ENCODE measurements around the gene D2HGDH. TPM values are rescaled to one million over a fixed set of nuclear protein-coding genes. Genes with fewer than 3 reads are reported as not detected.

D2HGDH gene
- total RNA-seq, 1 experiment from 2014 or later = 46.3 TPM

- no peaks in the 10 kb centered on the region for H3K9me3 ChIP-seq (ENCODE audit: control insufficient read depth in 1 of 2, insufficient read depth in 1 of 2, low read depth in 1 of 2, low read length in 2 of 2)
- no peak overlapping the region for H3K27ac ChIP-seq (ENCODE audit: low read depth, low read length)
- DNase-seq (ENCODE audit: low read depth, low spot score) (no peak), ATAC-seq (no peak)
- ChIA-PET CTCF (no interaction called here), POLR2A (no interaction called here), RAD21 (ENCODE audit: low non-redundant PET in 1 of 2, low total read pairs in 2 of 2, uncharacterized antibody in 2 of 2, unreplicated experiment in 2 of 2) (no interaction called here)
- H3K36me3 ChIP-seq (ENCODE audit: control insufficient read depth in 1 of 2, insufficient read depth in 2 of 2, low read length in 2 of 2) = peaks cover 5 to 15% of the 10 kb centered on the region in 2 experiments; a peak in 2 of 4 replicates
- no peaks in the 10 kb centered on the region for H4K20me1 ChIP-seq (ENCODE audit: insufficient read depth)
- no peak overlapping the region for H3K9ac ChIP-seq (ENCODE audit: low read length)
- H3K79me2 ChIP-seq (ENCODE audit: insufficient read depth, low read length) = no peaks in the 10 kb centered on the region; the same call in 1 of the 2 replicates
- TF ChIP-seq REST (IDR thresholded peaks at IDR 0.05; ENCODE audit: low read depth) (no peak), CTCF (IDR thresholded peaks at IDR 0.05 in 2 of 3, conservative IDR thresholded peaks at IDR 0.05 in 1 of 3; ENCODE audit: borderline replicate concordance in 1 of 3, insufficient read depth in 1 of 3, low read depth in 2 of 3, low read length in 2 of 3) (no peak), CEBPB (IDR thresholded peaks at IDR 0.05; ENCODE audit: low read depth) (no peak), ELF1 (IDR thresholded peaks at IDR 0.05; ENCODE audit: borderline replicate concordance, low read depth) (no peak), EGR1 (IDR thresholded peaks at IDR 0.05; ENCODE audit: low read depth) (no peak), SRF (IDR thresholded peaks at IDR 0.05; ENCODE audit: low read depth) (no peak), ZBTB33 (IDR thresholded peaks at IDR 0.05; ENCODE audit: extremely low read depth, insufficient replicate concordance, low read length) (no peak), JUND (IDR thresholded peaks at IDR 0.05) (no peak), YY1 (IDR thresholded peaks at IDR 0.05; ENCODE audit: extremely low read depth, insufficient replicate concordance, low read depth, low read length) (no peak), ZNF274 (IDR thresholded peaks at IDR 0.05; ENCODE audit: low read depth, low read length) (no peak), CBX3 (IDR thresholded peaks at IDR 0.05; ENCODE audit: low read depth) (no peak), SIN3A (IDR thresholded peaks at IDR 0.05; ENCODE audit: low read depth) (no peak), ZFX (IDR thresholded peaks at IDR 0.05) (no peak), POLR2A (IDR thresholded peaks at IDR 0.05; ENCODE audit: borderline replicate concordance, extremely low read depth, insufficient read depth, insufficient read length) (no peak), FOSL1 (IDR thresholded peaks at IDR 0.05; ENCODE audit: low read depth) (no peak), ATF3 (IDR thresholded peaks at IDR 0.05) (no peak), EZH2 (IDR thresholded peaks at IDR 0.05) (no peak), SP1 (IDR thresholded peaks at IDR 0.05; ENCODE audit: low read depth) (no peak), POLR2AphosphoS5 (IDR thresholded peaks at IDR 0.05; ENCODE audit: low read depth, low read length) (no peak)
- no peak overlapping the region for H3K4me2 ChIP-seq (ENCODE audit: low read length)
- no peaks in the 10 kb centered on the region for H3K9me2 ChIP-seq (ENCODE audit: insufficient read depth)
- no peak overlapping the region for H3K4me3 ChIP-seq (replicated peaks in 1 of 2; ENCODE audit: low read depth in 1 of 2, low read length in 2 of 2)
- H3K27me3 ChIP-seq (ENCODE audit: insufficient read depth, low read length) = no peaks in the 10 kb centered on the region
- BruUV-seq (replicated peaks) = no TSS peak
- H2AFZ ChIP-seq (ENCODE audit: low read depth, low read length, poor library complexity, severe bottlenecking) = no peak overlapping the region
- intact Hi-C loops (cut with micrococcal nuclease) = no loop called here
- H3K4me1 ChIP-seq (ENCODE audit: control insufficient read depth in 1 of 2, insufficient read depth in 2 of 2, low read length in 2 of 2) = no peaks in the 10 kb centered on the region
Measured at GRCh38 chr2:241722896-241723454, 11.5 kb upstream of the D2HGDH start.
